ENCODE data around the gene QSOX1.

Gene QSOX1

GRCh38 chr1:180213401-180214170, 58.9 kb downstream of the QSOX1 start:
- no peak for DNase-seq (ENCODE audit: low read depth)
- no peak overlapping the region for H3K4me3 ChIP-seq (ENCODE audit: control insufficient read depth, low read depth, low read length)
- peak; percentile 13 for TF ChIP-seq CTCF (IDR thresholded peaks at IDR 0.05; ENCODE audit: control insufficient read depth, insufficient read depth, low read depth, low read length, missing control alignments)

- H3K4me3 ChIP-seq (ENCODE audit: control insufficient read depth, low read depth, low read length) = no peak overlapping the region
- DNase-seq (ENCODE audit: low read depth) = no peak
- TF ChIP-seq CTCF (IDR thresholded peaks at IDR 0.05; ENCODE audit: control insufficient read depth, insufficient read depth, low read depth, low read length, missing control alignments) = no peak
These were observed 61.4 kb downstream of the QSOX1 start for GRCh38 chr1:180215856-180216625.

DNA sequence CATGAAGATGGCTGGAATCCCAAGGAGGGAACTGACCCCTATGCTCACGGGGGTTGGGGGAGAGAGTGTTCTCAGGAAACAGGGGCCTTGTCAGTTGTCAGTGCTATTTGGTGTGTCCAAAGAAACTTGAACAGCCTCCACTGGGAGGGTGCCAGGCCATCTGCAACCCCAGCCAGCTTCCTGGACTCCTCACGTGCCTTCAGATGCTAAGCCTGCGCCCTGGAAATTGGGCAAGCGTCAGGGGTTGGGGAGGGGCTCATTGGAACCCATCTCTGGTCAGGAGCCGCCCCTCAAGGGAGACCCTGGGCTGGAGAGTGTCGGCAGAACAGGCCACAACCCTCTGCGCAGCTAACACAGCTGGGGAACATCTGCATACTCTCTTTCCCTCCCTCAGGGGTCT, 62.3 kb downstream of the QSOX1 start:
- DNase-seq (ENCODE audit: low read depth) = no peak
- H3K4me3 ChIP-seq (ENCODE audit: control insufficient read depth, low read depth, low read length) = no peak overlapping the region
- no peak for TF ChIP-seq CTCF (IDR thresholded peaks at IDR 0.05; ENCODE audit: control insufficient read depth, insufficient read depth, low read depth, low read length, missing control alignments)

GRCh38 chr1:180218806-180219765, 64.4 kb downstream of the QSOX1 start:
- no peak for DNase-seq (ENCODE audit: low read depth)
- no peak for TF ChIP-seq CTCF (IDR thresholded peaks at IDR 0.05; ENCODE audit: control insufficient read depth, insufficient read depth, low read depth, low read length, missing control alignments)
- H3K4me3 ChIP-seq (ENCODE audit: control insufficient read depth, low read depth, low read length) = no peak overlapping the region

- H3K4me3 ChIP-seq (ENCODE audit: control insufficient read depth, low read depth, low read length) = no peak overlapping the region
- TF ChIP-seq CTCF (IDR thresholded peaks at IDR 0.05; ENCODE audit: control insufficient read depth, insufficient read depth, low read depth, low read length, missing control alignments) = no peak
- DNase-seq (ENCODE audit: low read depth) = no peak
These were observed 65.1 kb downstream of the QSOX1 start for GRCh38 chr1:180219776-180220175.

DNA sequence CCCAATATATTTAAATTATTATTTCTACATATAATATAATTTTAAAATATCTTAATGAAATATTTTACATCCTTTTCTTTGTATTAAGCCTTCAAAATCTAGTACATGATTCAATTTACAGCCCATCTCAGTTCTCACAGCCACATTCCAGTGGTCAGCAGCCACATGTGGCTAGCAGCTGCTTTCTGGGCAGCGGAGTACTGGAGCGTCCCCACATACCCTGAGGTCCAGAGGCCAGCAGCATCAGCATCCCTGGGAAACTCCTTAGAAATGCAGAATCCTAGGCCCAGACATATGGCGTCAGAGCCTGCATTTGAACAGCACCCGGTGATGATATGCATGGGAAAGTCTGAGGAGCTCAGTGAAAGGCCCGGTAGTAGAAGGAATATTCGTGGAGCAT, 66.8 kb downstream of the QSOX1 start:
- no peak for TF ChIP-seq CTCF (IDR thresholded peaks at IDR 0.05; ENCODE audit: control insufficient read depth, insufficient read depth, low read depth, low read length, missing control alignments)
- DNase-seq (ENCODE audit: low read depth) = no peak
- no peak overlapping the region for H3K4me3 ChIP-seq (ENCODE audit: control insufficient read depth, low read depth, low read length)

Data from AG09309 (cell line).